Activated CD4-positive, alpha-beta T cell treated with anti-CD3 and anti-CD28 coated beads for 36 hours (primary cell): ENCODE results near the gene KCP. TPM values are rescaled to one million over a fixed set of nuclear protein-coding genes. Genes with fewer than 3 reads are reported as not detected.

Experiments
- ATAC-seq: fragments of 200-7000 bp; cut with Tn5 transposase; one replicate; pipeline ENCODE4 v1.10.0; 2021; ENCODE audit warnings: mild to moderate bottlenecking, moderate library complexity
- CTCF ChIA-PET: fragments of 350-600 bp; sonication (Branson Sonifier 250); formaldehyde crosslinking; loops from one replicate; lab custom pipeline; 2021; ENCODE audit warnings: antibody characterized with exemption; lab: Charles Lee
- POLR2A ChIA-PET: fragments of 350-600 bp; sonication (Branson Sonifier 250); formaldehyde crosslinking; loops from one replicate; lab custom pipeline; 2021; ENCODE audit warnings: antibody characterized with exemption, inconsistent platforms; lab: Charles Lee
- DNase-seq: peaks from one replicate; pipeline ENCODE4 v3.0.0-alpha.2; 2020
- H3K27ac Mint-ChIP-seq: one replicate; pipeline ENCODE4 v1.8.0; 2021; ENCODE audit warnings: mixed read lengths
- H3K27me3 Mint-ChIP-seq: one replicate; pipeline ENCODE4 v1.8.0; 2021; ENCODE audit warnings: mixed read lengths
- H3K36me3 Mint-ChIP-seq: one replicate; pipeline ENCODE4 v1.8.0; 2021; ENCODE audit warnings: low read depth, mixed read lengths
- H3K4me1 Mint-ChIP-seq: one replicate; pipeline ENCODE4 v1.8.0; 2021; ENCODE audit warnings: mixed read lengths
- H3K4me3 Mint-ChIP-seq: one replicate; pipeline ENCODE4 v1.8.0; 2021; ENCODE audit warnings: mild to moderate bottlenecking, moderate library complexity, mixed read lengths
- H3K9me3 Mint-ChIP-seq: one replicate; pipeline ENCODE4 v1.8.0; 2021; ENCODE audit warnings: low read depth, mixed read lengths
- intact Hi-C, 2 experiments: fragments of 100-400 bp; cut with DNase I in 1 of 2; cut with micrococcal nuclease in 1 of 2; formaldehyde crosslinking; loops; one replicate each; pipeline versions ENCODE4 v1.14.2 to v1.15.1; 2022 to 2024; cut with DNase I, micrococcal nuclease
- total RNA-seq, 2 experiments: library from RNA; stranded (reverse); gene quantifications; one replicate each; pipeline ENCODE4 v1.2.3, GENCODE V29; 2021

KCP gene
- total RNA-seq, 2 experiments from 2014 or later, result not detected

DNA sequence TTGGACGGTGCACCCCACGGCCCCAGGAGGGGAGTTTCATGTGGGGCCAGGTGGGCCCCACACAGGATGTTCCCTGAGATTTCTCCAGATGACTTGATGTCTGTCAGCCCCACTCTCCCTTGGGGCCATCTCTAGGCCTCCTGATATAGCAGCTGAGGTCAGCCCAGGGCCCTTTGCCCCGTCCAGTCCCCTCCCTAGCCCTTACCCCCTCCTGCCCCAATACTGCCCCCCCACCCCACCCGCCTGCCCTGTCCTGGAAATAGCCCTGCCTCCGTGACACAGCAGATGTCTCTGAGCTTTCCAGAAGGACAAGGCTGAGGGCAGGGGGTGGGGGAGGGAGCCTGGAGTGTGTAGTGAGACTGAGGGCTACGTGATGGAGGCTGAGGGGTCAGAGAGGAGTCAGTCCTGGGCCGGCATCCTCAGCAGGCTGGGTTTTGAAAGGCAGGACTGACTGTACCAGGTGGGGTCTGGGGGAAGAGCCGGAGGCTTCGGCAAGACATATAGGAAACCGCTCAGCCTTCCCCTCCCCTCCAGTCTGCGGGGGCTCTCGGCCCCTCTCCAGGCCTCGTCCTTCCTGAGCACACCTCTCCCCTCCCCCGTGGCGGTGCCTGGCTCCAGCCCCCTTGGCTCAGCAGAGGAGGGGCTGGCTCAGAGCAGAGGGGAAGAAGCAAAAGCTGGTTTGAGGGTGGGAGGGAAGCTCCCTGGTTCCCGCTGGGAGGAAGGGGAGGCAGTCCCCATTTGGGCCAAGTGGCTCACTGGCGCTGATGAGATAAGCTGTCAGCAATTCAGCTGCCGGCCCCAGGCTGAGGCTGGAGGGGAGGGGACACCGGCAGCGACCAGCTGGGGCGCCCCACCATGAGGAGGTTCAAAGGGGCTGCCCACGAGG is 78.3 kb downstream of the KCP start:
- no peak overlapping the region for H3K4me3 Mint-ChIP-seq
- no peak overlapping the region for H3K27ac Mint-ChIP-seq
- no peaks in the 10 kb centered on the region for H3K36me3 Mint-ChIP-seq
- ATAC-seq (no peak), DNase-seq (no peak)
- ChIA-PET POLR2A (interaction anchor here (1.0 kb wide), 1 partner anchor 30 kb away, joined by 3 read pairs; the partner anchor contains the start of gene ATP6V1F), CTCF (interaction anchor here (0.5 to 2.0 kb wide), 4 partner anchors 10 to 928 kb away, joined by 3 to 10 read pairs (median 4); no protein-coding TSS in a partner anchor)
- intact Hi-C loops, result loop anchor here in 1 of 2 experiments (2.0 kb wide), 1 partner anchor 41 kb away; the partner anchor contains the start of gene CCDC136
- H3K27me3 Mint-ChIP-seq, result peaks cover 25% of the 10 kb centered on the region
- H3K4me1 Mint-ChIP-seq, result peaks cover 13% of the 10 kb centered on the region
- no peaks in the 10 kb centered on the region for H3K9me3 Mint-ChIP-seq

DNA sequence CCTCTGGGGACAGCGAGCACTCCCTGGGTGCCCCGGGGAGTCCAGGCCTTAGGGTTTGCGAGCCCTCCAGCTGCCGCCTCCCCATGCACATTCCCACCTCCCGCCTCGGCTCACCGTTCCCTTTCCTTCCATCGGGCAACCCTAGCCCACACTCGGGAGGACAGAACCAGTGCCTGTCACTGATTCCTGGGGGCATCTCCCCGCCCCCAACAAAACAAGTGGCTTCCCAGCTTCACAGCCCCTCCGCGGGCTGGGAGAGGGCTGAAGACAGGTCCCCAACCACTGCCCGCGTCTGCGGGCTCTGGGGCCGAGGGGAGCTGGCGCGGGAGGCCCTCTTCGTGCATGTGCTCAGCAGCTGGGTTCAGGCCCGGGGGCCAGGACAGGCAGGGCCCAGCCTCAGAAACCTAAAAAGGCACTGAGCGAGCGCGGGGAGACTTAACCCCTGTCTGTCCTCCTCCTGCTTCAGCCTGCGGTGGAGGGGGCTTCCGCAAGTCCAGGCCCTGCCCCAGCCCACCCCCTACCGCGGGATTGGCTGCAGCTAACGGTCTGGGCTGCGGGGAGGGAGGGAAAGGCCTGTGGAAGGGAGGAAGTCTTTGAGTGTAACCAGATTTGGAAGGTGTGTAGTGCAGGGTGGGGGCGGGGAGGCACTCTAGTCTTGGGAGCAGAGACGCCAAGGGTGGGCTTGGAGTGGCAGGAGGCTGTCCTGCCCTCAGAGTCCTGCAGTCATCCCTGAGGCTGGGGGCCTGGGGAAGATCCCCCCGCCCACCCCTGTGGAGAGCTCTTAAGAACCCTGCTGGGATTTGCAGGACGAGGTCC is 79.1 kb downstream of the KCP start:
- H3K27ac Mint-ChIP-seq, result no peak overlapping the region
- H3K36me3 Mint-ChIP-seq, result no peaks in the 10 kb centered on the region
- ATAC-seq (peak; percentile 20), DNase-seq (peak; percentile 22)
- intact Hi-C loops, result loop anchor here in 1 of 2 experiments (2.0 kb wide), 1 partner anchor 41 kb away; the partner anchor contains the start of gene CCDC136
- peaks cover 13% of the 10 kb centered on the region for H3K4me1 Mint-ChIP-seq
- H3K27me3 Mint-ChIP-seq, result peaks cover 27% of the 10 kb centered on the region
- POLR2A ChIA-PET, result interaction anchor here (0.7 kb wide), 1 partner anchor 128 kb away, joined by 3 read pairs; no protein-coding TSS in a partner anchor
- CTCF ChIA-PET, result interaction anchor here (0.6 to 1.2 kb wide), 2 partner anchors 13 to 31 kb away, joined by 3 to 5 read pairs; partner anchors contain the start of gene ATP6V1F
- H3K4me3 Mint-ChIP-seq, result no peak overlapping the region
- H3K9me3 Mint-ChIP-seq, result no peaks in the 10 kb centered on the region

DNA sequence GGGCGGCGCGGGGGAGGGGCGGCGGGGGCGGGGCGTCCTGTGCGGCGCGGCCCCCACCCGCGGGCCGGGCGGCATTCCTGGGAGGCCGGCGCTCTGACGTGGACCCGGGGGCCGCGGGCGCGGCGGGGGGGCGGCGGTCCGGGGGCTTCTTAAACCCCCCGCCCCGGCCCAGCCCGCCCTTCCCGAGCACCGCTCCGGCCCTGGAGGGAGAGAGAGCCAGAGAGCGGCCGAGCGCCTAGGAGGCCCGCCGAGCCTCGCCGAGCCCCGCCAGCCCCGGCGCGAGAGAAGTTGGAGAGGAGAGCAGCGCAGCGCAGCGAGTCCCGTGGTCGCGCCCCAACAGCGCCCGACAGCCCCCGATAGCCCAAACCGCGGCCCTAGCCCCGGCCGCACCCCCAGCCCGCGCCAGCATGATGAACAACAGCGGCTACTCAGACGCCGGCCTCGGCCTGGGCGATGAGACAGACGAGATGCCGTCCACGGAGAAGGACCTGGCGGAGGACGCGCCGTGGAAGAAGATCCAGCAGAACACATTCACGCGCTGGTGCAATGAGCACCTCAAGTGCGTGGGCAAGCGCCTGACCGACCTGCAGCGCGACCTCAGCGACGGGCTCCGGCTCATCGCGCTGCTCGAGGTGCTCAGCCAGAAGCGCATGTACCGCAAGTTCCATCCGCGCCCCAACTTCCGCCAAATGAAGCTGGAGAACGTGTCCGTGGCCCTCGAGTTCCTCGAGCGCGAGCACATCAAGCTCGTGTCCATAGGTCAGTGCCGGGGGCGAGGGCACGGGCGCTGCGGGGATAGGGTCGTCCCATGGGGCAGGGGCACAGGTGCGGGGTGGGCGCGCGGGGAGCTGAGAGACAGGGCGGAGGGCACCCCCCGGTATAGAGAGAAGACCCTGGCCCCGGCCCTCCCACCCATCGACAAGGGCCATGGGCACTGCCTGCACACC is 80.0 kb downstream of the KCP start, which contains the start of gene FLNC:
FLNC (plus strand) TSS at position 176 of the 947 bp plus-strand sequence; CDS start at position 408, 232 bp downstream.
- H3K36me3 Mint-ChIP-seq, result no peaks in the 10 kb centered on the region
- H3K4me1 Mint-ChIP-seq, result peaks cover 13% of the 10 kb centered on the region
- intact Hi-C loops, result loop anchor here in 1 of 2 experiments (2.0 kb wide), 1 partner anchor 40 kb away; the partner anchor contains the start of gene CCDC136
- DNase-seq, result peak; percentile 61
- CTCF ChIA-PET, result interaction anchor here (1.2 kb wide), 1 partner anchor 32 kb away, joined by 5 read pairs; the partner anchor contains the start of gene ATP6V1F
- H3K27ac Mint-ChIP-seq, result no peak within 1 kb of the TSS
- peaks cover 27% of the 10 kb centered on the region for H3K27me3 Mint-ChIP-seq
- H3K9me3 Mint-ChIP-seq, result no peaks in the 10 kb centered on the region
- peak within 1 kb of the TSS; percentile 30 for H3K4me3 Mint-ChIP-seq
- peak; percentile 62 for ATAC-seq
- POLR2A ChIA-PET, result interaction anchor here (0.6 kb wide), 1 partner anchor 32 kb away, joined by 3 read pairs; the partner anchor contains the start of gene ATP6V1F

DNA sequence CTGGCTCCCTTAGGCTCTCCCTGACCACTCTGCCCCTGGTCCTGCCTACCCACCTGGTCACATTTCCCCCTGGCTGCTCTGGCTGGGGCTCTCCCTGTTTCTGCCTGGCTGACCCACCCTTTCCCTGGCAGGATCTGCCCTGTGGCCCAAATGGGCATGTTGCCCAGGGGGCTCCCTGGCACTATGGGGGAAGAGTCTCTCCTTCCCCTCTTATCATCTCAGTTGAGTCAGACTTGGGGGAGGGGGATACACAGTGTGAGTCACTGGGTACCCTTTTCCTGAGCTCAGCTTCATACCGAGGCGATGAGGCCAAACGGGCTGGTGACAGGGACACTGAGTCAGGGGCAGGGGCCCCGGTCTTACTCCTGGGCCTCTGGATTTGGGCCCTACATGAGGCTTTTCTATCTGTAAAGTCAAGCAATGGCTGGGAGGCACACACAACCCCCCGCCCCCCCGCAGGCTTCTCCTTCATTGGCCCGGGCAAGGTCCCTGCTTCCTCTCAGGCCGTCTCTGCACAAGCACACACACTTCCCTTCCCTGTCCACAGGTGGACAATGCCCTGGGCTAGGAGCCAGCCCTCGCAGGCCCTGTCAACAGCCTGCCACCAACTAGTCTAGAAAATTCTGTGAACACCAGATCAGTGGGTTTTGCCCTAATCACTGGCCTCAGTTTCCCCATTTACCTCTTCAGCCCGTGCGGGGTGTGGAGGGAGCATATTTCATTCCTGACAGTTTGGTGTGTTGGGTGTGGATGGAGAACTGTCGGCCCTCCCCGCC is 80.9 kb downstream of the KCP start:
- H3K27me3 Mint-ChIP-seq, result peaks cover 27% of the 10 kb centered on the region
- no peaks in the 10 kb centered on the region for H3K36me3 Mint-ChIP-seq
- no peak overlapping the region for H3K27ac Mint-ChIP-seq
- ChIA-PET POLR2A (no interaction called here), CTCF (interaction anchor here (0.9 kb wide), 1 partner anchor 33 kb away, joined by 3 read pairs; the partner anchor contains the start of gene ATP6V1F)
- ATAC-seq (no peak), DNase-seq (no peak)
- H3K4me1 Mint-ChIP-seq, result peaks cover 13% of the 10 kb centered on the region
- no peak overlapping the region for H3K4me3 Mint-ChIP-seq
- no peaks in the 10 kb centered on the region for H3K9me3 Mint-ChIP-seq
- intact Hi-C loops, result loop anchor here in 1 of 2 experiments (2.0 kb wide), 1 partner anchor 39 kb away; the partner anchor contains the start of gene CCDC136

DNA sequence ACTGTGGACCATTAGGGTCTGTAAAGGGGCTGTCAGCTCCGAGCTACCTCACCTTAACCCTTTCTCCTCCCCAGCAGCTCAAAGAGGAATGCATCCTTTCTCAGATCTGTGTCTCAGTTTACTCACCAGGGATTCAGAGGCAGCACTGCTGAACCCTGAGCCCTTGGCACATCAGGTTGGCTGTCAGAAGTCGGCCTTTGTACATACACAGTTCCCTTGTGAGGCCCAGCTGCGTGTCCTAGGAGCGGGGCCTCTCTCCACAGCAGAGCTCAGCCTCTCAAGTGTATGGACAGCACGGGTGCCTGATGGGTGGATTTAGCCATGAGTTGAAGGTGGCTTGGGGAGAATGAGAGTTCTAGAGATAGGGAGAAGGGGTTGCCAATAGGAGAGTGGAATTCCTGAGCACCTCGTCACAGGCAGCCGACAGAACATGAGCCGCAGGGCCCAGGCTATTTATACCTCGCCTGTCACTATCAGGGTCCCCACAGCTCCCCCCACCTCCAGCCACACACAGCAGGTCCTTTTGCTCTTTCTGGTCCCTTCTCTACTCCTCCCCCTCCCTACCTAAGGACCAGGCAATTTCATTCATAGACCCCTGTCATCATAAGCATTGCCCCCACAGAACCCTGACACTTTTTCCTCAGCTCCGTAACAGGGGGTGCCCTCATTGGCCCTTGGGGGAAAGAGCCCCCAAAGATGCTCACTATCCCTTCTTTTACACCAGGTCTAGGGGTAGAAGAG is 82.4 kb downstream of the KCP start:
- H3K4me3 Mint-ChIP-seq, result no peak overlapping the region
- DNase-seq, result no peak
- no peak overlapping the region for H3K27ac Mint-ChIP-seq
- peaks cover 13% of the 10 kb centered on the region for H3K4me1 Mint-ChIP-seq
- H3K9me3 Mint-ChIP-seq, result no peaks in the 10 kb centered on the region
- intact Hi-C loops, result no loop called here
- no peak for ATAC-seq
- peaks cover 27% of the 10 kb centered on the region for H3K27me3 Mint-ChIP-seq
- ChIA-PET POLR2A (no interaction called here), CTCF (interaction anchor here (0.7 to 0.9 kb wide), 2 partner anchors 35 to 467 kb away, joined by 3 read pairs; partner anchors contain the start of gene ATP6V1F)
- H3K36me3 Mint-ChIP-seq, result no peaks in the 10 kb centered on the region

DNA sequence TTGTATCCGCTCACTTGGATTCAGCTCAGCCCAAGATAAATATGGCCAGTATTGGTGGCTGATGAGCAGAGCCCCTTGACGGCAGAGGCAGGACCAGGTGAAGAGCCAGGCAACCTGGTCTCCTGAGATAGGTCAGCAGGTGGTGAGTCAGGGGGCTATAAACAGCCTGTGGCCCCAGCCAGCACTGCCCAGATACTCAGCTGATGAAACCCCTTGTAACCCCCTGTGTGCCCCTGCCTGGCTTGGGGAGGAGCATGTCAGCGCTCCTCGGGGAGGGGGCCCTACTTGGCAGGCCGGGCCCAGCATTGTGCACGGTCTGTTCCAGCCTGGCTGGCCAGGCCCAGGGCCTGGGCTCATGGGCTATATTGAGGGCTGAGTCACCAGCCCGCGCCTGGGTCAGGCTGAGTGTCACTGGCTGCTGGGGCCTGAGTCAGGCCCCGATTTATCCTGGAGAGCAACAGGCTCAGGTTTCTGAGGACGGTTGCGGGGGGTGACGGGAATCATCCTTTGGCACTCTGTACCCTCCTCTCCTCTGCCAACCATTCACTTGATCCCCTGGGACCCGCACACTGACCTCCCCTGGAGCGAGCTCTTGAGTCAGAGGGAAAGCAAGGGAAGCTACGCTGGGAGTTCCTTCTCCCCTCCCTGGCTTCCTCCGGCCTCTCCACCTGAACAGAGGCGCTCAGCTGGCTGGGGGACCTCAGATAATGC is 83.1 kb downstream of the KCP start:
- ATAC-seq (no peak), DNase-seq (no peak)
- H3K36me3 Mint-ChIP-seq, result no peaks in the 10 kb centered on the region
- H3K4me3 Mint-ChIP-seq, result no peak overlapping the region
- peaks cover 27% of the 10 kb centered on the region for H3K27me3 Mint-ChIP-seq
- ChIA-PET POLR2A (no interaction called here), CTCF (interaction anchor here (0.6 to 1.3 kb wide), 3 partner anchors 8 to 468 kb away, joined by 3 read pairs; no protein-coding TSS in a partner anchor)
- no peaks in the 10 kb centered on the region for H3K9me3 Mint-ChIP-seq
- intact Hi-C loops, result no loop called here
- H3K4me1 Mint-ChIP-seq, result peaks cover 13% of the 10 kb centered on the region
- H3K27ac Mint-ChIP-seq, result no peak overlapping the region

DNA sequence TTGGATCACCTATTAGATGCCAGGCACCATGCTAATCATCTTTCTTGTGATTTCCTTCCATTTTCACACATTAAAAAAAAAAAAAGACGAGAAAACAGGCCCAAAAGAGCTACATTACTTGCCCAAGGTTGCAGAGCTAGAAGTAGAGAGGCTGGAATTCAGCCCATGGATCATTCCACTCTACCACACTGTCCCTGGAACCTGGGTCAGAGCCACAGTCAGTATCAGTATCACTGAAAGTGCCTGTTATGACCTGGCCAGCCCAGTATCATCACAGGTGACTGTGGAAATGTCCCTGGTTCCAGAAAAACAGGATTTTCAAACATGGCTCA is 83.6 kb downstream of the KCP start:
- intact Hi-C loops, result no loop called here
- no peaks in the 10 kb centered on the region for H3K9me3 Mint-ChIP-seq
- no peak for DNase-seq
- no peaks in the 10 kb centered on the region for H3K36me3 Mint-ChIP-seq
- no peak for ATAC-seq
- no peak overlapping the region for H3K27ac Mint-ChIP-seq
- H3K4me1 Mint-ChIP-seq, result peaks cover 13% of the 10 kb centered on the region
- ChIA-PET POLR2A (interaction anchor here (0.5 kb wide), 1 partner anchor 591 kb away, joined by 8 read pairs; no protein-coding TSS in a partner anchor), CTCF (interaction anchor here (1.3 kb wide), 1 partner anchor 9 kb away, joined by 3 read pairs; no protein-coding TSS in a partner anchor)
- H3K4me3 Mint-ChIP-seq, result no peak overlapping the region
- peaks cover 27% of the 10 kb centered on the region for H3K27me3 Mint-ChIP-seq
